HepG2 (cell line): ENCODE data around the gene ZFP37. TPM values are rescaled to one million over a fixed set of nuclear protein-coding genes. Genes with fewer than 3 reads are reported as not detected.

ENCODE experiments used
- AHR ChIP-seq: IDR thresholded peaks from 2 replicates; pipeline ENCODE4 v1.6.1; 2018; ENCODE audit warnings: missing genetic modification reagents, missing compliant biosample characterization
- AKNA ChIP-seq: sonication (generic); formaldehyde crosslinking; IDR thresholded peaks from 2 replicates; pipeline ENCODE4 v1.4.0; 2020; ENCODE audit warnings: missing genetic modification reagents, borderline replicate concordance
- FIP1L1 ChIP-seq: fragments of 200-400 bp; formaldehyde crosslinking; IDR thresholded peaks from 2 replicates; pipeline ENCODE4 v1.6.1; 2018; ENCODE audit warnings: low read depth, mild to moderate bottlenecking, low read length, moderate library complexity, borderline replicate concordance; ENCODE audit not compliant: insufficient read depth
- HNF4A ChIP-seq: sonication (generic); formaldehyde crosslinking; IDR thresholded peaks from 2 replicates; pipeline ENCODE4 v1.4.0; 2020; ENCODE audit warnings: missing genetic modification reagents
- MAZ ChIP-seq, 2 experiments: sonication (generic) in 1 of 2; formaldehyde crosslinking in 1 of 2; IDR thresholded peaks; 2 replicates each; pipeline versions ENCODE4 v1.5.0 to v1.6.1; 2012 to 2020; ENCODE audit warnings: low read depth in 2 of 2, mild to moderate bottlenecking in 2 of 2, borderline replicate concordance in 1 of 2, improper control_type of control experiment in 1 of 2, low read length in 1 of 2, missing genetic modification reagents in 1 of 2, moderate library complexity in 1 of 2
- NFE2 ChIP-seq: sonication (generic); formaldehyde crosslinking; IDR thresholded peaks from 2 replicates; pipeline ENCODE4 v1.4.0; 2020; ENCODE audit warnings: missing genetic modification reagents
- TCF7 ChIP-seq: sonication (generic); IDR thresholded peaks from 2 replicates; pipeline ENCODE4 v1.6.1; 2016; ENCODE audit warnings: antibody characterized with exemption, low read depth
- polyA plus RNA-seq, 8 experiments: library from polyadenylated mRNA; depleted of rRNA in 3 of 8; stranded (reverse) in 7 of 8; unstranded in 1 of 8; fragments of >200 nt; fragmentation: Illumina TruSeq in 4 of 8; extraction: Trizol in 4 of 8; gene quantifications; 2 replicates each; pipeline versions ENCODE4 v1.2.1 to v1.2.3, GENCODE V29; 2011 to 2016; ENCODE audit warnings: low read depth in 4 of 8, missing spikeins in 1 of 8, mixed read lengths in 1 of 8; ENCODE audit not compliant: insufficient read depth in 1 of 8
- total RNA-seq, 5 experiments: library from RNA; depleted of rRNA; stranded (reverse); fragments of >200 nt; fragmentation: Illumina TruSeq; extraction: Trizol; gene quantifications; 2 replicates each; pipeline ENCODE4 v1.2.3, GENCODE V29; 2016; ENCODE audit warnings: low read depth in 1 of 5
- TF ChIP-seq, protein P1 (sequence below), 2 experiments: fragments of 450-650 bp in 1 of 2; sonication (generic) in 1 of 2; formaldehyde crosslinking in 1 of 2; IDR thresholded peaks; 2 replicates each; pipeline versions ENCODE4 v1.6.1 to v1.8.0; 2016 to 2022; ENCODE audit warnings: antibody characterized with exemption in 1 of 2, mild to moderate bottlenecking in 1 of 2, missing genetic modification reagents in 1 of 2
- TF ChIP-seq, protein P2 (sequence below): sonication (generic); formaldehyde crosslinking; IDR thresholded peaks from 2 replicates; pipeline ENCODE4 v1.8.1; 2023; ENCODE audit warnings: mild to moderate bottlenecking, moderate library complexity, missing genetic modification reagents

Gene ZFP37
- total and polyA plus RNA-seq, 2 of the 13 experiments (the other 11 are each of a cell fraction or from before 2014, with no cell fraction given): 1.1 to 3.7 TPM

DNA sequence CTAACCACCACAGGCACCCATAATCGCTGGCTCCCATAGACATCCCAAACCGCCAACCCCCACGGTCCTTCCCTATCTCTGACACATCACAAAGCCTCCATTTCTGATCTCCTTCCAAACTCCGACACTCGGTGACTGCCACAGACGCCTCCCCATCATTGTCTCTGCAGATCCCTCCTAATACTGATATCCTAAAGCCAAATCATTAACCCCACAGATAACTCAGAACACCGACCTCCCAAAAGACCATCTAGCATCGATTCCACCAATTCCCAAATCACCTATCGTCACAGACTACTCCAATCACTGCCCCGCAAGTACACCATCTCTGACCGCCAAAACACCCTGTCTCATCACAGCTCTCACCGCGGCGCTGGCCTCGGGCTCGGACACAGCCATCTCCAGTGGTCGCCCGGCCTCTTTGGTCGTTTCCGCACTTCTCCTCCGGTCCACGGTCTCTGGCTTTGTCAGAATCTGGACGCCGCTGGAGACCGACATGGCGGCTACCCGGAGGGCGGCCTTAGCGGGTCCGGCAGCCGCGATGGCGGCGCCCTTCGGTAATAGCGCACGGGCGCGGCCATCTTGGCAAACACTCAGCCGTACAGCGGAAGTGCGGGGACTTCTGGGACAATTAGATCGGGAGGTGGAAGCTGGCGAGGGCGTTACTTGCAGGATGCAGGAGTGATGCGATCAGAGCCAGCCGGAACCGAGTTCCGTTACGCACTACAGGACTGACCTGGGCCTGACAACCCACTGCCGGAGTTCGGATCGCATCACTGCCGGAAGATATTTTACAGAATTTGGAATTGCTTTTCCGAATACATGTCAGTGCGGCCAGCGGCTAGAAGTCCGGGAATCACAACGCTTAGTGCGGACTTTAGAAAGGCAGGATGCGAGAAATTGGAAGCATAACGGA is at the start of gene ZFP37 (continued):
- TF ChIP-seq FIP1L1: no peak
- TF ChIP-seq, protein P1, sequence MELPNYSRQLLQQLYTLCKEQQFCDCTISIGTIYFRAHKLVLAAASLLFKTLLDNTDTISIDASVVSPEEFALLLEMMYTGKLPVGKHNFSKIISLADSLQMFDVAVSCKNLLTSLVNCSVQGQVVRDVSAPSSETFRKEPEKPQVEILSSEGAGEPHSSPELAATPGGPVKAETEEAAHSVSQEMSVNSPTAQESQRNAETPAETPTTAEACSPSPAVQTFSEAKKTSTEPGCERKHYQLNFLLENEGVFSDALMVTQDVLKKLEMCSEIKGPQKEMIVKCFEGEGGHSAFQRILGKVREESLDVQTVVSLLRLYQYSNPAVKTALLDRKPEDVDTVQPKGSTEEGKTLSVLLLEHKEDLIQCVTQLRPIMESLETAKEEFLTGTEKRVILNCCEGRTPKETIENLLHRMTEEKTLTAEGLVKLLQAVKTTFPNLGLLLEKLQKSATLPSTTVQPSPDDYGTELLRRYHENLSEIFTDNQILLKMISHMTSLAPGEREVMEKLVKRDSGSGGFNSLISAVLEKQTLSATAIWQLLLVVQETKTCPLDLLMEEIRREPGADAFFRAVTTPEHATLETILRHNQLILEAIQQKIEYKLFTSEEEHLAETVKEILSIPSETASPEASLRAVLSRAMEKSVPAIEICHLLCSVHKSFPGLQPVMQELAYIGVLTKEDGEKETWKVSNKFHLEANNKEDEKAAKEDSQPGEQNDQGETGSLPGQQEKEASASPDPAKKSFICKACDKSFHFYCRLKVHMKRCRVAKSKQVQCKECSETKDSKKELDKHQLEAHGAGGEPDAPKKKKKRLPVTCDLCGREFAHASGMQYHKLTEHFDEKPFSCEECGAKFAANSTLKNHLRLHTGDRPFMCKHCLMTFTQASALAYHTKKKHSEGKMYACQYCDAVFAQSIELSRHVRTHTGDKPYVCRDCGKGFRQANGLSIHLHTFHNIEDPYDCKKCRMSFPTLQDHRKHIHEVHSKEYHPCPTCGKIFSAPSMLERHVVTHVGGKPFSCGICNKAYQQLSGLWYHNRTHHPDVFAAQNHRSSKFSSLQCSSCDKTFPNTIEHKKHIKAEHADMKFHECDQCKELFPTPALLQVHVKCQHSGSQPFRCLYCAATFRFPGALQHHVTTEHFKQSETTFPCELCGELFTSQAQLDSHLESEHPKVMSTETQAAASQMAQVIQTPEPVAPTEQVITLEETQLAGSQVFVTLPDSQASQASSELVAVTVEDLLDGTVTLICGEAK (IDR thresholded peaks at IDR 0.05): no peak
- TF ChIP-seq, protein P1 (CRISPR knock-in tag; IDR thresholded peaks at IDR 0.05): peak; percentile 82
- peak; percentile 36; the same call in 1 of the 2 replicates for TF ChIP-seq AKNA
- TF ChIP-seq, protein P2, sequence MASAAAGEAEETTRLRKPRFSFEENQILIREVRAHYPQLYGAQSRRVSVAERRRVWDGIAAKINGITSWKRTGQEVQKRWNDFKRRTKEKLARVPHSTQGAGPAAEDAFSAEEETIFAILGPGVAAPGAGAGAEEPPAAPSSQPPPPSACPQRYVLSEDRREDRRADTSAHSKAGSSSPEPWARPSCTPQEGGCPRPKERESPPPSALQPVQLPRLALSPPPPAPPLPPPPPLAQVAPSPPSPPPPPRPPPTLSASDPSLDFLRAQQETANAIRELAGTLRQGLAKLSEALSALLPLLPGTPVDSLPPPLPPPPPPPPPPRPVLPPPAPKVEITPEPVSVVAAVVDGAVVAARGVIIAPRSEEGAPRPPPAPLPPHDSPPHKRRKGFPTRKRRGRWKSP (CRISPR knock-in tag): peak; percentile 40; the same call in 1 of the 2 replicates
- TF ChIP-seq NFE2 (CRISPR knock-in tag): no peak
- TF ChIP-seq AHR (CRISPR knock-in tag): no peak
- no peak for TF ChIP-seq MAZ (IDR thresholded peaks at IDR 0.05; ENCODE audit: borderline replicate concordance, low read depth, low read length)
- 0 out of 2 replicates have a peak, but pooled peaks have one; percentile 48 for TF ChIP-seq MAZ (CRISPR knock-in tag; IDR thresholded peaks at IDR 0.05; ENCODE audit: low read depth)
- no peak for TF ChIP-seq TCF7
- TF ChIP-seq HNF4A (CRISPR knock-in tag): peak; percentile 37; the same call in 1 of the 2 replicates
